Endothelial cell of umbilical vein (primary cell): ENCODE data around the gene COPRS. TPM values are rescaled to one million over a fixed set of nuclear protein-coding genes. Genes with fewer than 3 reads are reported as not detected.
"Not testable (repeated sequence)": the region's sequence is repeated elsewhere in the genome, so short reads cannot be mapped to it uniquely, and the experiment has no call there.

Experiments used
- BruUV-seq: library from RNA; stranded (reverse); fragments of 400-500 nt; replicated peaks from 2 replicates; lab custom pipeline; 2021; lab: Mats Ljungman, UMichigan
- CTCF ChIA-PET: fragments of 300-600, 350-600 bp; sonication (Branson Sonifier 250); formaldehyde crosslinking; loops from one replicate; lab custom pipeline; 2021; ENCODE audit warnings: antibody characterized with exemption, inconsistent platforms; lab: Charles Lee
- POLR2A ChIA-PET: fragments of 300-600, 350-600 bp; sonication (Branson Sonifier 250); formaldehyde crosslinking; loops from one replicate; lab custom pipeline; 2021; ENCODE audit warnings: antibody characterized with exemption, inconsistent platforms; lab: Charles Lee
- DNase-seq: peaks from one replicate; pipeline ENCODE4 v3.0.0-alpha.2; 2011; ENCODE audit warnings: low read depth, low spot score
- FAIRE-seq: peaks from 2 replicates; lab custom pipeline; 2011; peaks lifted over from hg19 to GRCh38; lab: Jason Lieb, UNC
- H2AFZ ChIP-seq: 2 replicates; pipeline ENCODE4 v1.6.0; 2012; ENCODE audit warnings: low read depth, low read length, control low read depth, inconsistent platforms
- H3K27ac ChIP-seq: 2 replicates; pipeline ENCODE4 v1.5.1; 2011; ENCODE audit warnings: low read depth, mild to moderate bottlenecking, control low read depth, low read length, moderate library complexity; ENCODE audit not compliant: insufficient read depth
- H3K27me3 ChIP-seq, 2 experiments: 2 replicates each; pipeline versions ENCODE4 v1.6.0 to v1.6.1; 2011; ENCODE audit warnings: low read length in 2 of 2, mixed read lengths in 1 of 2; ENCODE audit not compliant: control insufficient read depth in 2 of 2, insufficient read depth in 2 of 2
- H3K36me3 ChIP-seq, 2 experiments: 2 replicates in 1 of 2; 3 replicates in 1 of 2; pipeline ENCODE4 v1.5.1; 2011; ENCODE audit warnings: low read length in 2 of 2, mild to moderate bottlenecking in 1 of 2, moderate library complexity in 1 of 2; ENCODE audit not compliant: control insufficient read depth in 2 of 2, insufficient read depth in 2 of 2; ENCODE audit errors: extremely low read depth in 1 of 2
- H3K4me1 ChIP-seq: 3 replicates; pipeline ENCODE4 v1.5.1; 2011; ENCODE audit warnings: mild to moderate bottlenecking, low read length; ENCODE audit not compliant: control insufficient read depth, insufficient read depth; ENCODE audit errors: extremely low read depth
- H3K4me2 ChIP-seq: 2 replicates; pipeline ENCODE4 v1.6.1; 2011; ENCODE audit warnings: low read length, control low read depth, mixed read lengths; ENCODE audit not compliant: insufficient read depth
- H3K4me3 ChIP-seq, 3 experiments: fragments of 200-600 bp in 1 of 3; sonication (generic), shearing (Covaris generic) in 1 of 3; replicated peaks in 1 of 3; 2 replicates each; pipeline ENCODE4 v1.5.1; 2011 to 2016; ENCODE audit warnings: control low read depth in 3 of 3, low read length in 3 of 3, mild to moderate bottlenecking in 2 of 3, inconsistent platforms in 1 of 3, low read depth in 1 of 3, moderate library complexity in 1 of 3; ENCODE audit not compliant: insufficient read depth in 1 of 3
- H3K79me2 ChIP-seq: 2 replicates; pipeline ENCODE4 v1.6.0; 2012; ENCODE audit warnings: low read length, inconsistent platforms; ENCODE audit not compliant: control insufficient read depth, insufficient read depth
- H3K9ac ChIP-seq: replicated peaks from 2 replicates; pipeline ENCODE3; 2011; ENCODE audit warnings: low read length, control low read depth; ENCODE audit not compliant: insufficient read depth; ENCODE audit errors: extremely low read depth
- H3K9me1 ChIP-seq: replicated peaks from 3 replicates; pipeline ENCODE4 v1.6.0; 2011; ENCODE audit warnings: mild to moderate bottlenecking, low read length; ENCODE audit not compliant: control insufficient read depth, insufficient read depth; ENCODE audit errors: extremely low read depth
- H3K9me3 ChIP-seq: replicated peaks from 2 replicates; pipeline ENCODE4 v1.5.1; 2012; ENCODE audit warnings: low read length, inconsistent platforms; ENCODE audit not compliant: control insufficient read depth, insufficient read depth
- H4K20me1 ChIP-seq: replicated peaks from 2 replicates; pipeline ENCODE3; 2011; ENCODE audit warnings: mild to moderate bottlenecking, low read length; ENCODE audit not compliant: control insufficient read depth, insufficient read depth; ENCODE audit errors: extremely low read depth
- EZH2 ChIP-seq: IDR thresholded peaks from 2 replicates; pipeline ENCODE4 v1.6.1; 2012; ENCODE audit warnings: borderline replicate concordance, low read depth, mild to moderate bottlenecking, moderate library complexity, low read length, inconsistent platforms; ENCODE audit not compliant: severe bottlenecking
- FOS ChIP-seq: IDR thresholded peaks from 2 replicates; pipeline ENCODE4 v1.6.1; 2011; ENCODE audit warnings: mild to moderate bottlenecking, low read length, moderate library complexity, borderline replicate concordance; ENCODE audit not compliant: insufficient read depth
- GATA2 ChIP-seq: IDR thresholded peaks from 2 replicates; pipeline ENCODE4 v1.7.0; 2011; ENCODE audit warnings: low read depth, mild to moderate bottlenecking, moderate library complexity, mixed read lengths, low read length; ENCODE audit not compliant: insufficient read length, insufficient read depth
- POLR2A ChIP-seq: IDR thresholded peaks from 2 replicates; pipeline ENCODE4 v1.6.1; 2012; ENCODE audit warnings: low read depth, mild to moderate bottlenecking, control low read depth, low read length
- POLR2AphosphoS5 ChIP-seq: IDR thresholded peaks from 2 replicates; pipeline ENCODE4 v1.6.1; 2012; ENCODE audit warnings: low read depth, mild to moderate bottlenecking, control low read depth, low read length, moderate library complexity; ENCODE audit not compliant: insufficient read depth
- dilution Hi-C: fragments of 300-500 bp; cut with MboI; formaldehyde crosslinking; loops from one replicate; pipeline ENCODE4 v1.15.0; 2019; ENCODE audit warnings: low sequenced_read_pairs; ENCODE audit not compliant: extremely low pct_ligation_motif_present
- intact Hi-C: fragments of 100-400 bp; cut with micrococcal nuclease; formaldehyde crosslinking; loops from one replicate; pipeline ENCODE4 v1.10.0; 2022
- polyA plus RNA-seq, 4 experiments: library from polyadenylated mRNA; depleted of rRNA in 3 of 4; stranded (reverse) in 3 of 4; unstranded in 1 of 4; fragments of >200 nt; gene quantifications; 2 replicates each; pipeline versions ENCODE4 v1.2.1 to v1.2.3, GENCODE V29; 2011 to 2012; ENCODE audit warnings: missing spikeins in 1 of 4
- total RNA-seq: library from RNA; stranded (reverse); gene quantifications from 2 replicates; pipeline ENCODE4 v1.2.3, GENCODE V29; 2021
- TF ChIP-seq, protein P1 (sequence below), 2 donors: IDR thresholded peaks; 1 replicate in 1 of 2; 2 replicates in 1 of 2; pipeline ENCODE4 v1.5.1; 2011; ENCODE audit warnings: low read length in 2 of 2, mild to moderate bottlenecking in 2 of 2, moderate library complexity in 2 of 2, control low read depth in 1 of 2, inconsistent platforms in 1 of 2, low read depth in 1 of 2; ENCODE audit not compliant: insufficient read depth in 1 of 2; ENCODE audit errors: extremely low read depth in 1 of 2

COPRS gene
- total and polyA plus RNA-seq, 2 donors (not counting 3 experiments of a cell fraction or from before 2014, with no cell fraction given): 43.1 to 48.0 TPM

DNA sequence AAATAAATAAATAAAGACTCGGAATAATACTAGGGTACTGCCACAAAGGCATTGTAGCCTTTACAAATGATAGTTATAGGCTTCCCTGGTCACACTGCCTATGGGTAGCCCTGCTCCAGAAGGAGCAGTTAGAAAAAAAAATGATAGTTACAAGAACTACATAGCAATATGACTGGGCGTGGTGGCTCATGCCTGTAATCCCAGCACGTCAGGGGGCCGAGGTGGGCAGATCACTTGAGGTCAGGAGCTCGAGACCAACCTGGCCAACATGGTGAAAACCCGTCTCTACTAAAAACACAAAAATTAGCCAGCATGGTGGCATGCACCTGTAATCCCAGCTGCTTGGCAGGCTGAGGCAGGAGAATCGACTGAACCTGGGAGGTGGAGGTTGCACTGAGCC is 40.2 kb downstream of the COPRS start:
- H3K9me1 ChIP-seq, H3K4me1 ChIP-seq, CTCF ChIA-PET, H3K4me2 ChIP-seq, BruUV-seq, H3K4me3 ChIP-seq, H3K9me3 ChIP-seq, intact Hi-C loops, H2AFZ ChIP-seq, H3K79me2 ChIP-seq, H3K27ac ChIP-seq, H3K36me3 ChIP-seq, POLR2A ChIA-PET, H4K20me1 ChIP-seq, H3K9ac ChIP-seq, DNase-seq, H3K27me3 ChIP-seq, FAIRE-seq: not testable (repeated sequence)
- dilution Hi-C loops: loop anchor here (25.0 kb wide), 1 partner anchor 182 kb away; no protein-coding TSS in a partner anchor

DNA sequence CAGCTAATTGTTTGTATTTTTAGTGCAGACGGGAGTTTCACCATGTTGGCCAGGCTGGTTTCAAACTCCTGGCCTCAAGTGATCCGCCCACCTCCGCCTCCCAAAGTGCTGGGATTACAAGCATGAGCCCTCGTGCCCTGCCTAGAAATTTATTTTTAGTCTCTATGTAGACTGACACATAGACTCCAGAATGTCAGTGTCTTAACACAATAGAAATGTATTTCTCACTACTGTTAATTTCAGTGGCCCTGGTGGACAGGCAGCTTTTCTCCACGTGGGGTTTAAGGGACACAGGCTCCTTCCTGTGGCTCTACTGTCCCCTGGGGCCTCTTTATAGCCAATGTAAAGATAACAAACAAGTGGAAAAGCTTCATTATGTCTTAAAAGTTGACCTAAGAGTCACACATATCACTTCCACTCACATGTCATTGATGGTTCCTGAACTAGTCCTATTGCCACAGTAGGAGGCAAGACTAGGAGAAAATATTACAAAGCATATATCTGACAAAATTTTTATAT is 43.8 kb downstream of the COPRS start:
- Histone ChIP-seq H3K9me1 (no peaks in the 10 kb centered on the region), H3K4me3 (no peak overlapping the region), H3K4me1 (no peaks in the 10 kb centered on the region), H3K27me3 (no peaks in the 10 kb centered on the region), H2AFZ (no peak overlapping the region), H3K4me2 (no peak overlapping the region), H3K9ac (no peak overlapping the region), H3K9me3 (no peaks in the 10 kb centered on the region), H3K79me2 (no peaks in the 10 kb centered on the region), H4K20me1 (no peaks in the 10 kb centered on the region), H3K36me3 (no peaks in the 10 kb centered on the region), H3K27ac (no peak overlapping the region)
- CTCF ChIA-PET: no interaction called here
- intact Hi-C loops: no loop called here
- BruUV-seq: no TSS peak
- dilution Hi-C loops: loop anchor here (25.0 kb wide), 1 partner anchor 178 kb away; no protein-coding TSS in a partner anchor
- FAIRE-seq: no peak
- POLR2A ChIA-PET: no interaction called here
- TF ChIP-seq GATA2 (no peak), EZH2 (no peak), POLR2AphosphoS5 (no peak), FOS (no peak), POLR2A (no peak)
- TF ChIP-seq, protein P1, sequence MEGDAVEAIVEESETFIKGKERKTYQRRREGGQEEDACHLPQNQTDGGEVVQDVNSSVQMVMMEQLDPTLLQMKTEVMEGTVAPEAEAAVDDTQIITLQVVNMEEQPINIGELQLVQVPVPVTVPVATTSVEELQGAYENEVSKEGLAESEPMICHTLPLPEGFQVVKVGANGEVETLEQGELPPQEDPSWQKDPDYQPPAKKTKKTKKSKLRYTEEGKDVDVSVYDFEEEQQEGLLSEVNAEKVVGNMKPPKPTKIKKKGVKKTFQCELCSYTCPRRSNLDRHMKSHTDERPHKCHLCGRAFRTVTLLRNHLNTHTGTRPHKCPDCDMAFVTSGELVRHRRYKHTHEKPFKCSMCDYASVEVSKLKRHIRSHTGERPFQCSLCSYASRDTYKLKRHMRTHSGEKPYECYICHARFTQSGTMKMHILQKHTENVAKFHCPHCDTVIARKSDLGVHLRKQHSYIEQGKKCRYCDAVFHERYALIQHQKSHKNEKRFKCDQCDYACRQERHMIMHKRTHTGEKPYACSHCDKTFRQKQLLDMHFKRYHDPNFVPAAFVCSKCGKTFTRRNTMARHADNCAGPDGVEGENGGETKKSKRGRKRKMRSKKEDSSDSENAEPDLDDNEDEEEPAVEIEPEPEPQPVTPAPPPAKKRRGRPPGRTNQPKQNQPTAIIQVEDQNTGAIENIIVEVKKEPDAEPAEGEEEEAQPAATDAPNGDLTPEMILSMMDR (IDR thresholded peaks at IDR 0.05; ENCODE audit: extremely low read depth in 1 of 2, insufficient read depth in 1 of 2, low read depth in 1 of 2, low read length in 2 of 2): no peak
- DNase-seq: no peak
